IMR-90 (cell line): ENCODE measurements around the gene RNASET2. TPM values are rescaled to one million over a fixed set of nuclear protein-coding genes. Genes with fewer than 3 reads are reported as not detected.

ENCODE experiments used
- ATAC-seq: fragments of 200-7000 bp; cut with Tn5 transposase; 2 replicates; pipeline ENCODE4 v1.9.1; 2020; ENCODE audit warnings: low read depth, mild to moderate bottlenecking, moderate library complexity
- BruUV-seq: library from RNA; stranded (reverse); fragments of 400-500 nt; replicated peaks from 2 replicates; lab custom pipeline; 2021; lab: Mats Ljungman, UMichigan
- CTCF ChIA-PET: fragments of 300-600 bp; formaldehyde crosslinking; extraction: SDS; loops from one replicate; lab custom pipeline; 2021; ENCODE audit warnings: antibody characterized with exemption; lab: Yijun Ruan, JAX
- POLR2A ChIA-PET: fragments of 300-600 bp; sonication (Branson Sonifier 250); formaldehyde crosslinking; loops from one replicate; lab custom pipeline; 2022; ENCODE audit warnings: antibody characterized with exemption; ENCODE audit not compliant: unreplicated experiment; lab: Charles Lee
- DNase-seq: peaks from one replicate; pipeline ENCODE4 v3.0.0; 2013
- H2AFZ ChIP-seq: replicated peaks from 2 replicates; pipeline ENCODE3; 2013; ENCODE audit warnings: low read length, mild to moderate bottlenecking; ENCODE audit not compliant: poor library complexity
- H2AK5ac ChIP-seq: 2 replicates; pipeline ENCODE4 v1.6.1; 2013; ENCODE audit warnings: low read depth, low read length, inconsistent platforms
- H2AK9ac ChIP-seq: replicated peaks from 2 replicates; pipeline ENCODE3; 2013; ENCODE audit warnings: mild to moderate bottlenecking, low read depth, low read length, moderate library complexity; ENCODE audit not compliant: poor library complexity
- H2BK120ac ChIP-seq: 2 replicates; pipeline ENCODE4 v1.6.1; 2013; ENCODE audit warnings: low read depth, low read length, inconsistent platforms
- H2BK15ac ChIP-seq: 3 replicates; pipeline ENCODE4 v1.6.1; 2013; ENCODE audit warnings: low read depth, low read length, inconsistent platforms
- H2BK20ac ChIP-seq: 2 replicates; pipeline ENCODE4 v1.6.1; 2013; ENCODE audit warnings: low read depth, mild to moderate bottlenecking, inconsistent platforms, low read length, moderate library complexity
- H2BK5ac ChIP-seq: 2 replicates; pipeline ENCODE4 v1.6.1; 2013; ENCODE audit warnings: mild to moderate bottlenecking, low read depth, low read length, inconsistent platforms; ENCODE audit not compliant: poor library complexity, severe bottlenecking
- H3K14ac ChIP-seq: replicated peaks from 2 replicates; pipeline ENCODE4 v1.6.1; 2013; ENCODE audit warnings: low read depth, low read length, inconsistent platforms
- H3K18ac ChIP-seq: 2 replicates; pipeline ENCODE4 v1.6.1; 2013; ENCODE audit warnings: low read depth, low read length, control low read depth
- H3K23ac ChIP-seq: 2 replicates; pipeline ENCODE4 v1.6.1; 2013; ENCODE audit warnings: low read depth, low read length, inconsistent platforms
- H3K27ac ChIP-seq: 2 replicates; pipeline ENCODE4 v1.5.1; 2013; ENCODE audit warnings: mild to moderate bottlenecking, control low read depth, low read length; ENCODE audit not compliant: insufficient read depth
- H3K27me3 ChIP-seq: 2 replicates; pipeline ENCODE4 v1.6.1; 2013; ENCODE audit warnings: low read length; ENCODE audit not compliant: control insufficient read depth, insufficient read depth
- H3K36me3 ChIP-seq: 2 replicates; pipeline ENCODE4 v1.6.1; 2013; ENCODE audit warnings: low read length, mixed read lengths; ENCODE audit not compliant: control insufficient read depth, insufficient read depth
- H3K4ac ChIP-seq: 2 replicates; pipeline ENCODE4 v1.6.1; 2013; ENCODE audit warnings: low read depth, low read length, inconsistent platforms
- H3K4me1 ChIP-seq: 2 replicates; pipeline ENCODE4 v1.6.1; 2013; ENCODE audit warnings: low read length, mixed read lengths; ENCODE audit not compliant: control insufficient read depth, insufficient read depth
- H3K4me2 ChIP-seq: 2 replicates; pipeline ENCODE4 v1.6.1; 2013; ENCODE audit warnings: low read depth, mild to moderate bottlenecking, control low read depth, low read length, moderate library complexity
- H3K4me3 ChIP-seq: 2 replicates; pipeline ENCODE4 v1.5.1; 2013; ENCODE audit warnings: low read depth, mild to moderate bottlenecking, control low read depth, low read length, moderate library complexity; ENCODE audit not compliant: insufficient read depth
- H3K56ac ChIP-seq: 2 replicates; pipeline ENCODE4 v1.6.1; 2013; ENCODE audit warnings: low read length, inconsistent platforms; ENCODE audit not compliant: insufficient read depth; ENCODE audit errors: extremely low read depth
- H3K79me1 ChIP-seq, 2 experiments: 2 replicates each; pipeline ENCODE4 v1.6.1; 2013; ENCODE audit warnings: low read length in 2 of 2, inconsistent platforms in 1 of 2, low read depth in 1 of 2
- H3K9ac ChIP-seq: 2 replicates; pipeline ENCODE4 v1.6.1; 2013; ENCODE audit warnings: low read depth, low read length, control low read depth
- H3K9me1 ChIP-seq: 2 replicates; pipeline ENCODE4 v1.6.1; 2013; ENCODE audit warnings: low read length, inconsistent platforms; ENCODE audit not compliant: insufficient read depth
- H3K9me3 ChIP-seq: 2 replicates; pipeline ENCODE4 v1.6.1; 2013; ENCODE audit warnings: low read length; ENCODE audit not compliant: control insufficient read depth, insufficient read depth
- H4K20me1 ChIP-seq: 2 replicates; pipeline ENCODE4 v1.6.1; 2013; ENCODE audit warnings: low read length, inconsistent platforms; ENCODE audit not compliant: insufficient read depth
- H4K5ac ChIP-seq: 2 replicates; pipeline ENCODE4 v1.6.1; 2013; ENCODE audit warnings: mild to moderate bottlenecking, low read depth, low read length, control low read depth
- H4K8ac ChIP-seq, 2 experiments: 2 replicates each; pipeline ENCODE4 v1.6.1; 2013; ENCODE audit warnings: low read depth in 2 of 2, low read length in 2 of 2, control low read depth in 1 of 2, inconsistent platforms in 1 of 2
- H4K91ac ChIP-seq: 2 replicates; pipeline ENCODE4 v1.6.1; 2013; ENCODE audit warnings: low read depth, low read length, inconsistent platforms; ENCODE audit not compliant: insufficient read depth
- BHLHE40 ChIP-seq: fragments of 150-350 bp; IDR thresholded peaks from 2 replicates; pipeline ENCODE4 v1.6.1; 2016; ENCODE audit warnings: mild to moderate bottlenecking, low read depth, low read length
- CHD1 ChIP-seq: IDR thresholded peaks from 2 replicates; pipeline ENCODE4 v1.6.1; 2012; ENCODE audit warnings: low read depth, low read length, improper control_type of control experiment
- CTCF ChIP-seq: conservative IDR thresholded peaks from 2 replicates; pipeline ENCODE4 v1.5.1; 2012; ENCODE audit warnings: mild to moderate bottlenecking, low read depth, low read length, improper control_type of control experiment
- FOS ChIP-seq: fragments of 150-350 bp; IDR thresholded peaks from 2 replicates; pipeline ENCODE4 v1.6.1; 2016; ENCODE audit warnings: low read depth, low read length
- MAFK ChIP-seq: IDR thresholded peaks from 2 replicates; pipeline ENCODE4 v1.6.1; 2012; ENCODE audit warnings: low read depth, low read length, improper control_type of control experiment
- MAZ ChIP-seq: IDR thresholded peaks from 2 replicates; pipeline ENCODE4 v1.6.1; 2012; ENCODE audit warnings: low read depth, mild to moderate bottlenecking, low read length, improper control_type of control experiment, moderate library complexity, borderline replicate concordance
- MXI1 ChIP-seq: IDR thresholded peaks from 2 replicates; pipeline ENCODE4 v1.6.1; 2012; ENCODE audit warnings: low read depth, mild to moderate bottlenecking, low read length, moderate library complexity, borderline replicate concordance
- NFE2L2 ChIP-seq: fragments of 150-350 bp; IDR thresholded peaks from 2 replicates; pipeline ENCODE4 v1.6.1; 2016; ENCODE audit warnings: low read depth, mild to moderate bottlenecking, low read length
- POLR2A ChIP-seq: IDR thresholded peaks from 2 replicates; pipeline ENCODE4 v1.6.1; 2012; ENCODE audit warnings: mild to moderate bottlenecking, low read depth, low read length
- RAD21 ChIP-seq: IDR thresholded peaks from 2 replicates; pipeline ENCODE4 v1.6.1; 2012; ENCODE audit warnings: low read length, improper control_type of control experiment
- RCOR1 ChIP-seq: IDR thresholded peaks from 2 replicates; pipeline ENCODE4 v1.6.1; 2012; ENCODE audit warnings: mild to moderate bottlenecking, low read length, improper control_type of control experiment; ENCODE audit not compliant: insufficient replicate concordance
- RFX5 ChIP-seq: IDR thresholded peaks from 2 replicates; pipeline ENCODE4 v1.8.0; 2012; ENCODE audit warnings: low read depth, mild to moderate bottlenecking, low read length, moderate library complexity
- SMC3 ChIP-seq: fragments of 150-350 bp; IDR thresholded peaks from 2 replicates; pipeline ENCODE4 v1.6.1; 2016; ENCODE audit warnings: low read depth, mild to moderate bottlenecking, antibody characterized with exemption, low read length, moderate library complexity
- USF2 ChIP-seq: fragments of 150-350 bp; IDR thresholded peaks from 2 replicates; pipeline ENCODE4 v1.6.1; 2017; ENCODE audit warnings: mild to moderate bottlenecking, antibody characterized with exemption, low read length, low read depth
- WGBS, 2 experiments: methylation state at CpG; one replicate each; pipeline versions ENCODE4 v1.1.5 to v1.1.7; 2013; ENCODE audit warnings: missing lambda C conversion rate in 2 of 2; ENCODE audit not compliant: insufficient read length in 1 of 2; ENCODE audit errors: extremely low coverage in 2 of 2; 5-methylcytosine and 5-hydroxymethylcytosine counted together
- dilution Hi-C: fragments of 300-500 bp; cut with HindIII; formaldehyde crosslinking; loops from one replicate; pipeline ENCODE4 v1.14.3; 2018; ENCODE audit warnings: low sequenced_read_pairs; ENCODE audit not compliant: unreplicated experiment
- in situ Hi-C: fragments of 300-500 bp; cut with MboI; formaldehyde crosslinking; loops from 3 replicates; pipeline ENCODE4 v1.14.3; 2019; ENCODE audit warnings: low sequenced_read_pairs, inconsistent platforms, mixed read lengths
- intact Hi-C: fragments of 100-400 bp; cut with micrococcal nuclease; formaldehyde crosslinking; loops from 2 replicates; pipeline ENCODE4 v1.10.0; 2022
- polyA plus RNA-seq, 3 experiments: library from polyadenylated mRNA; depleted of rRNA; stranded (reverse); fragments of >200 nt; gene quantifications; 2 replicates each; pipeline ENCODE4 v1.2.3, GENCODE V29; 2012; ENCODE audit warnings: low replicate concordance in 1 of 3
- total RNA-seq: library from RNA; depleted of rRNA; stranded (reverse); fragments of >200 nt; gene quantifications from 2 replicates; pipeline ENCODE4 v1.2.3, GENCODE V29; 2012

RNASET2 gene
- total and polyA plus RNA-seq, 2 of the 4 experiments (the other 2 are of a cell fraction), result 13.6 to 24.9 TPM

- Histone ChIP-seq H3K56ac (no peak overlapping the region), H3K4ac (no peak overlapping the region), H2BK120ac (no peak overlapping the region), H3K4me2 (no peak overlapping the region), H4K8ac (no peak overlapping the region), H2BK20ac (no peak overlapping the region), H2AK9ac (no peak overlapping the region), H4K20me1 (no peaks in the 10 kb centered on the region; the same call in 1 of the 2 replicates), H3K9me1 (peaks cover 8% of the 10 kb centered on the region; the same call in 1 of the 2 replicates), H3K23ac (no peak overlapping the region), H3K9me3 (no peaks in the 10 kb centered on the region), H3K79me1 (no peaks in the 10 kb centered on the region), H2BK5ac (no peak overlapping the region), H2AFZ (no peak overlapping the region), H2BK15ac (no peak overlapping the region), H3K9ac (no peak overlapping the region), H3K36me3 (no peaks in the 10 kb centered on the region), H4K5ac (no peak overlapping the region), H3K18ac (no peak overlapping the region), H3K4me3 (no peak overlapping the region), H2AK5ac (no peak overlapping the region), H3K4me1 (no peaks in the 10 kb centered on the region), H4K91ac (no peak overlapping the region), H3K27ac (no peak overlapping the region), H3K14ac (no peak overlapping the region), H3K27me3 (no peaks in the 10 kb centered on the region)
- WGBS, 2 experiments, result 80% methylated on average over 1 of the region's 12 CpGs; no CpG with 5 or more reads in 1 of the 2 experiments
- intact Hi-C loops (no loop called here), dilution Hi-C loops (no loop called here), in situ Hi-C loops (no loop called here)
- DNase-seq (no peak), ATAC-seq (no peak)
- ChIA-PET POLR2A (no interaction called here), CTCF (no interaction called here)
- no peak for TF ChIP-seq SMC3
- no peak for TF ChIP-seq NFE2L2
- TF ChIP-seq MAFK, result no peak
- TF ChIP-seq CTCF, result no peak
- TF ChIP-seq BHLHE40, result no peak
- TF ChIP-seq USF2, result no peak
- no peak for TF ChIP-seq POLR2A
- TF ChIP-seq RCOR1, result no peak
- TF ChIP-seq RAD21, result no peak
- no peak for TF ChIP-seq CHD1
- no peak for TF ChIP-seq RFX5
- TF ChIP-seq FOS, result no peak
- no peak for TF ChIP-seq MXI1
- no peak for TF ChIP-seq MAZ
- BruUV-seq, result no TSS peak
Measured at GRCh38 chr6:166926748-166927147, 29.6 kb downstream of the RNASET2 start.
